GM18951 (cell line): Measurements from ENCODE around the gene MBNL2.

Experiments
- POLR2A ChIP-seq: IDR thresholded peaks from 4 replicates; pipeline ENCODE4 v1.6.1; 2011; ENCODE audit warnings: mild to moderate bottlenecking; ENCODE audit not compliant: insufficient read length, insufficient read depth; ENCODE audit errors: extremely low read depth
- in situ Hi-C: fragments of 300-500 bp; cut with MboI; formaldehyde crosslinking; loops from one replicate; pipeline ENCODE4 v1.12.0; 2022; ENCODE audit warnings: low sequenced_read_pairs, mixed read lengths, inconsistent platforms; ENCODE audit not compliant: unreplicated experiment

Gene MBNL2

DNA sequence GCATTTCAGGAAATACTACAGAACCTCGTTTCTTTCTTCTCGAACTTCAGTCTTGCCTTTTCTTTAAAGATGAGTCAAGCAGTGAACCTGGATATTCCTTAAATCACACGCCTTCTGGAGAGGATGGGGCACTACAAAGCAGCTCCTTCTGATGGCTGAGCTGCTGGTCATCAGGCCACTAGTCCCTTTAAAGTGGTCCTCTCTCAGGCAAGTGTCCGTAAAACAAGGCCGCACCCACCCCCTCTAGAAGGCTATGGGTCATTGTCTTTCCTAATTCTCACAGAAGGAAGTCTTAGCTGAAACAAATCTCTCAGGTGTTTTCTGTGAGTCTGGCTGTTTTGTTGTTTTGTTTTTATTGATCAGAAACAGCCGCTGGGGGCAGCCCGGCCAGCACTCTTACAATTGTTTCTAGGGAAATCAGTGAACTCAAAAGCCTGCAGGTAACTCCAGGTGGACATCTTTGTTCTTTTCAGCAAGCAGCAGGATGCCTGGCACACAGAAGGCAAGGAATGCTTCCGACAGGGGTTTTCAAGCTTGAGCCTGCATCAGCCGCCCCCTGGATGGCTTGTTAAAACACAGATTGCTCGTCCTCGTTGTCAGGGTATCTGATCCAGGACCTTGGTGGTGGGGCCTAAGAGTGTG, 45.4 kb downstream of the MBNL2 start:
- no peak for TF ChIP-seq POLR2A
- in situ Hi-C loops: no loop called here

GRCh38 chr13:97268772-97269171, 46.6 kb downstream of the MBNL2 start:
- no peak for TF ChIP-seq POLR2A
- in situ Hi-C loops: no loop called here

DNA sequence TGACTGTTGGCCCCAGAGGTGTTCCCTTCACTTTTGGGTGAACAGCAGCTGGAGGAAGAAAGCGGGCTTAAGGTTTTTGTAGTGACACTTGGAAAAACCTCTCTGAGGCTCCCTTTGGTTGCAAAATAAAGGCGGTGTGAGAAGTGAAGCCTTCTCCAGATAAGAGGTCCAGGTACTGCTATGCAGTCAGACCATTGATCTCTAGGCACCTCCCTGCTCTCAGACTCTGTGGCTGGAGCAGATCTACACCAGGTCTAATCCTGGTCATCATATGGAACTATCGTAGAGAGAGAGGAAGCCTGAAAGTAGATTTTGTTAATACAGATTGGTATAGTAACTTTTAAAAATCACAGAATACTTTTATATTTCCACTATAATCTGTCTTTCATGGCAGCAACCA, 47.5 kb downstream of the MBNL2 start:
- no peak for TF ChIP-seq POLR2A
- in situ Hi-C loops: no loop called here

- in situ Hi-C loops: no loop called here
- TF ChIP-seq POLR2A: no peak
These were observed 50.4 kb downstream of the MBNL2 start for GRCh38 chr13:97272526-97272925.

DNA sequence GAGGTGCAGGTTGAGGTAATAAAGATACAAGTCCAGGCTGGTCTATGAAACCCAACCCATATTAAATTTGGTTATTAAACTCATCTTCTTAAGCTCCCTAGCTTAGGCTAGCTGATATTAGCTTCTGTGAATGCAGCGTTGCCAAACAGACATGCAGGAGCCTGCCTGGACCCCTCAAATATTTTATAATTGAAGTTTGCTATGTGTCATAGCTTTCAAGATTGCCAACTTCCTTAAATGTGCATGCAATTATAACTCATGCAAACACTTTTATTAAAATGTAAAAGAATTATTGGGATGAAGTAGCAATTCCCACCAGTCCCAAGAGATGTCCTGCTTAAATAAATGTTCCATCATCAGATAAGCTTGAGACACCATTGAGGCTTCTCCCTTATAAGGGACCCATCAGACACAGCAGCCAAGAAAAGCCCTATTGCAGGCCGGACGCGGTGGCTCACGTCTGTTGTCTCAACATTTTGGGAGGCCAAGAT, 51.3 kb downstream of the MBNL2 start:
- TF ChIP-seq POLR2A: no peak

GRCh38 chr13:97274829-97275649, 52.9 kb downstream of the MBNL2 start:
- in situ Hi-C loops: no loop called here
- no peak for TF ChIP-seq POLR2A

More for the DNA sequence above, 51.3 kb downstream of the MBNL2 start:
- in situ Hi-C loops: no loop called here

GRCh38 chr13:97275776-97276501, 53.8 kb downstream of the MBNL2 start:
- no peak for TF ChIP-seq POLR2A
- in situ Hi-C loops: no loop called here

DNA sequence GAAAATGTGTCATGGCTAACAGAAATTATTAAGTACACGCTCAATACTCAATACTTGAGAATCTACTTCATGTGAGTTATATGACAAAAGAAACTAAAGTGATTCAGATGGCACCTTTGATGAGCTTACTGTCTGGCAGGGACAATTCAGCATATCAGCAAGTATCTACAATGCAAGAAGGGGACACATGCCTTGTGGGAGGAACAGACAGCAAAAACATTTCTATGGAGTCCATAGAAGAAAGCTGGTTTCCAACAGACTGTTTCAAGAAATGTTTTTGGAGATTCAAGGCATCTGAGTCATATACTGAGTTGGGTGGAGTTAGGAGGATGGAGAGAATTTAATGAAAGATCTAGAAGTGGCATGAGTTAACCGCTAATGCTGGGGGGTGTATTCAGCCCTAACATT, 54.7 kb downstream of the MBNL2 start:
- TF ChIP-seq POLR2A: no peak
- in situ Hi-C loops: no loop called here

DNA sequence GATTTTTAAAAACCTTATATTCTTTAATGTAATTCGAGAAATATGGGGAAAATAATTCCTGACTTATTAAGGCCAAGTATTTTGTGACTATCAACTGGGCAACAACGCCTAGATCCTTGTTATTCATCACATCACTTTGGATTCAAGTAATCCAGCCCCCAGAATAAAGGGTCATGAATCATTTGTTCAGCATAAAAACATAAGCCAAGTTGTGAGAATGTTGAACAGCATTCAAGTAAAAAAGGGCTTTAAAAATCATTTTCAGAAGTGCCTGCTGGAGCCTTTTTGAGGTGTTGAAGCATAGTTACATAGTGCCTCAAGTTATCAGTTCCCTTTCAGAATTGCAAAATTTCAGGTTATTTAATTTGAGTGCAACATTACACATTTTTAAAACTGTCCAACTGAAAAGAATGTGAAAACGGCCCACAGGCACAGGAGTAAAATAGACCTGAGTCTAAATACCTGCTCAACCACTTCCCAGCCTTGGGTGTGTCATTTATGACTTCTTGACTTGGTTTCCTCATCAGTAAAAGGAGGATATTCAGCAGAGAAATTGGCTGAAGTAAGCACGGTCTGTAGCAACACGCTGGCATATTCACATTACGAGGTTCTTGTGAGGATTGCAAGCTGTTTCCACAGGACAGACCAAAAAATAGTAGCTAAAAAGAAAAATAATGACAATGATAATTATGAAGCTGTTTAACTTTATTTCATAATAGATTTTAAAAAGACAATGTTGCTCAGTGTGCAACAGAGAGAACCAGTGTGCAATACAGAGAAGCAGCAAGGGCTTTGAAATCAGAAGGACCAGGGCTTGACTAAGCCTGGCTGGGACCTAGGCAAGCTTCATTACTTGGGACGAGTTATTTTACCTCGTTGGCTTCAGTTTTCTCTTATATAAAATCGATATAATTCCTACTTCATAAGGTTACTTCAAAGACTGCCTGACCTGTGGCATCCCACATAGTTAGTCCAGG, 56.6 kb downstream of the MBNL2 start:
- TF ChIP-seq POLR2A: no peak
- in situ Hi-C loops: no loop called here

- in situ Hi-C loops: no loop called here
- TF ChIP-seq POLR2A: no peak
These were observed 57.8 kb downstream of the MBNL2 start for GRCh38 chr13:97279913-97280312.

- in situ Hi-C loops: no loop called here
- no peak for TF ChIP-seq POLR2A
These were observed 58.3 kb downstream of the MBNL2 start for GRCh38 chr13:97280478-97280877.

DNA sequence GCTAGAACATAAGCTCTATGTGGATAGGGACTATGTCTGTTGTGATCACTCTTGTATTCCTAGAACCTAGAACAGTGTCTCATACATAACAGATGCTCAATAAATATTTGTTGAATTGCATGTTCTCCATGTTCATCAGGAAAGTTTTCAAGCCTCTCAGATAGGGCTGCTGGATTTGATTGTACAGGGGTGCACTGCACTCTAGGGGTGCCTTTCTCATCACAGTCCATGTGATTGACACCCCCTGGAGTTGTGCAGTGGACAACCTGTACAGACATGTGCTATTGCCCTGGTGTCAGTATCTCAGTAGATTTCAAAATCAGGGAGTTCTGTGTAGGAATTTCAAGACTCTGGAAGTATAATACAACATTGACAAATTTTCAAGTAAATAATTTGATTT, 58.9 kb downstream of the MBNL2 start:
- in situ Hi-C loops: no loop called here
- no peak for TF ChIP-seq POLR2A
